ENCODE results near the gene FABP2. TPM values are rescaled to one million over a fixed set of nuclear protein-coding genes. Genes with fewer than 3 reads are reported as not detected.

The FABP2 gene
- total RNA-seq, 1 experiment from 2014 or later = not detected

DNA sequence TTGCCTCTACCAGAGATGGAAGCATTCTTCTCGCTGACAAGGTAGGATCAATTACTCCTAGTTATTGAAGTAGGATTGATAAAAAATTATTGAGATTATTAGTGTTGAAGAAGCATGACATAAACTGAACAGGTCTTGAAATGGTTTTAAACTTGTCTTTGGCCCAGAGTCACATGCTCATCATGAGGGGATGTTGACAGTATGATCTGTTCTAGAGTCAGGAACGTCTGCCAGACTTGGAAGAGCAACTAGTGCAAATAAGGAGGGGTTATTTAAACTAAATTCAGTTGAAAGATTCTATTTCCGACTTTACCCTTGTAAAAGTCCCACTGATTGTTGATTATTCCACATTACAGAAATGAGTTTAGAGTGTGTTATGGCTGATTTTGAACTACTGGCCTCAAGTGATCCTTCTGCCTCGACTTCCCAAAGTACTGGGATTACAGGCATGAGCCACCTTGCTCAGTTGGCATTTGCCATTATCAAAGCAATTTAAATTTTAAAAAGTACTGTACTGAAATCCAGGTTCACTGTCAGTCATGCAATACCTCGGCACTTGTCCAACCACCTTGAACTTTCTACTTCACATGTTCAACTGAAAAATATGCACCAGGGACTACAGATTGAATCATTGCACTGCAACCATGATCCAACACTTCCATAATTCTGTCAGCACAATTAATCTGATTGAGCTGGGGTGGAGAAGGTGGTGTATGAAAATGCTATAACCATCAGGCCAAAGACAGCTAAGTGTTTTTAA is 19.7 kb downstream of the FABP2 start:
- BruUV-seq (replicated peaks) = no TSS peak
- H3K9me3 ChIP-seq (ENCODE audit: insufficient read depth, low read depth) = no peaks in the 10 kb centered on the region
- H3K4me2 ChIP-seq = peak overlapping the region; percentile 69
- no peak overlapping the region for H2AFZ ChIP-seq
- H3K4me3 ChIP-seq = no peak overlapping the region
- peaks cover 16% of the 10 kb centered on the region; the same call in 1 of the 2 replicates for H3F3A ChIP-seq (ENCODE audit: insufficient read depth, low read depth)
- no peak for TF ChIP-seq EZH2 (IDR thresholded peaks at IDR 0.05; ENCODE audit: low read depth)
- TF ChIP-seq CTCF (conservative IDR thresholded peaks at IDR 0.05) = no peak
- H3K79me2 ChIP-seq (ENCODE audit: low read depth) = peaks cover 30% of the 10 kb centered on the region
- intact Hi-C loops (cut with micrococcal nuclease; ENCODE audit: unreplicated experiment) = no loop called here
- no peak for DNase-seq
- H3K9me2 ChIP-seq (ENCODE audit: insufficient read depth) = no peaks in the 10 kb centered on the region
- no peak overlapping the region for H3K27ac ChIP-seq
- ChIA-PET POLR2A (ENCODE audit: unreplicated experiment) (no interaction called here), CTCF (no interaction called here)
- H4K20me1 ChIP-seq (ENCODE audit: insufficient read depth) = no peaks in the 10 kb centered on the region
- H3K36me3 ChIP-seq (ENCODE audit: low read depth) = 0 out of 2 replicates have a peak, but pooled peaks cover 6% of the 10 kb centered on the region
- H3K27me3 ChIP-seq (ENCODE audit: insufficient read depth, low read depth) = no peaks in the 10 kb centered on the region
- peaks cover 21% of the 10 kb centered on the region for H3K4me1 ChIP-seq (replicated peaks; ENCODE audit: insufficient read depth)

DNA sequence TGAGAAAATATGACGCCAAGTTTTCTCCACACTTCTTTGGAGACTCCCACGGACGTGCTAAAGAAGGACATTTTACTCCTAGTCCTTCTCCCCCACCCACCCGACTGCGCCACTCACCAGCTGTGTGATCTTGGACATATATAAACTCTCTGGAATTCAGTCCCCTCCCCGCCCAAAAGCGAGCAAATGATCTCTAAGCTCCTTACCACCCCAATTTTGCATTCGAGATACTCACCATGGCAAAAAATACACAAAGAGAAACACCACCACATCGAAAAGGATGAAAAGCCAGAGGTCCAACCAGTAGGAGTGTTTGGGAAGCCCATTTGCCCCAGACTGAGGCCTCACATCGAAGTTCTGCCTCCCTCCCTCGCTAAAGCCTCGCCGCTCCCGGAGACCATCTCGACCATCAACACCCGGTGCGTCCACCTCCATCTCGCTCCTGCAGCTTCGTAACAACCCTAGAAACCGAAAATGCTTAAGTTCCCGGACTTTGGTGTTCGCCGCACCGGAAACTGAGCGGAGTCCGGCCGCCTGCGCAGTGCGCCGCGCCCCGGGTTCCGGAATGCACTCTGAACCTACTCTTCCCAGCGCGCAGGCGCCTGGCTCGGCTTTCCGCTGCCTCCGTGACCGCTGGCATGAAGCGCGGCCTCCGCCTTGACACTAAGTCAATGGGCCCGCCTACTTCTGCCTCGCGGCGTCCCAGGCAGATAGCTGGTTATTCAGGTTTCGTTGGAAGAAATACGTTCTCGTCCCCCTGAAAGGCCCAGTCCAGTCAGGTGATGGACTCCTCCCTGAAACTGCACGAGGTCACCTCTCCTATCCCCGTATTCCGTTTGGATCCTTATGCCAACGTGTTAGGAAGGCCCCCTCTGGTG is 21.6 kb downstream of the FABP2 start:
- H3K4me1 ChIP-seq (replicated peaks; ENCODE audit: insufficient read depth) = peaks cover 21% of the 10 kb centered on the region
- no peaks in the 10 kb centered on the region for H4K20me1 ChIP-seq (ENCODE audit: insufficient read depth)
- no peaks in the 10 kb centered on the region for H3K9me2 ChIP-seq (ENCODE audit: insufficient read depth)
- peaks cover 35% of the 10 kb centered on the region for H3K79me2 ChIP-seq (ENCODE audit: low read depth)
- H3K4me3 ChIP-seq = peak overlapping the region; percentile 81
- intact Hi-C loops (cut with micrococcal nuclease; ENCODE audit: unreplicated experiment) = no loop called here
- no peaks in the 10 kb centered on the region for H3K27me3 ChIP-seq (ENCODE audit: insufficient read depth, low read depth)
- CTCF ChIA-PET = interaction anchor here (0.6 kb wide), 1 partner anchor 961 kb away, joined by 10 read pairs; no protein-coding TSS in a partner anchor
- 0 out of 2 replicates have a peak, but pooled peaks cover 6% of the 10 kb centered on the region for H3K36me3 ChIP-seq (ENCODE audit: low read depth)
- peak overlapping the region; percentile 89 for H3K27ac ChIP-seq
- TF ChIP-seq EZH2 (IDR thresholded peaks at IDR 0.05; ENCODE audit: low read depth) = no peak
- no peak for TF ChIP-seq CTCF (conservative IDR thresholded peaks at IDR 0.05)
- peak overlapping the region; percentile 98 for H2AFZ ChIP-seq
- H3F3A ChIP-seq (ENCODE audit: insufficient read depth, low read depth) = peaks cover 16% of the 10 kb centered on the region; the same call in 1 of the 2 replicates
- POLR2A ChIA-PET (ENCODE audit: unreplicated experiment) = interaction anchor here (0.6 to 0.7 kb wide), 4 partner anchors 13 to 436 kb away, joined by 3 to 5 read pairs (median 4); no protein-coding TSS in a partner anchor
- no peaks in the 10 kb centered on the region for H3K9me3 ChIP-seq (ENCODE audit: insufficient read depth, low read depth)
- BruUV-seq (replicated peaks) = no TSS peak
- H3K4me2 ChIP-seq = peak overlapping the region; percentile 92
- peak; percentile 93 to 94 for DNase-seq

DNA sequence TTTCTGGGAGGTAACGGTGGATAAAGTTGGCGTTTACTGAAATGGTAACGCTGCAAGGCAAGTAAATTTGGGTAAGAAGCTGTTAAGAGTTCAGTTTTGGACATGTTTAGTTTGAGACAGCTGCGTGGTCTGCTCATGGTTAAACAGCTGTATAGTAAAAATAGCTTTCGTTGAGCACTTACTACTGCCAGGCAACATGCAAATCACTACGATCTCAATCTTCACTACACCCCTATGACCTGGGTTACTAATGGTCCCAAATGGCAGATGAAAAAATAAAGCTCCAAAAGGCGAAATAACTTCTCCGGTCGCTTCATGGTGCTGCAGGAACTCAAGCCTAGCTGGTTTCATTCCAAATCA is 22.2 kb downstream of the FABP2 start:
- peak overlapping the region; percentile 98 for H2AFZ ChIP-seq
- H3K4me3 ChIP-seq = peak overlapping the region; percentile 81
- H3K4me2 ChIP-seq = peak overlapping the region; percentile 92
- TF ChIP-seq CTCF (conservative IDR thresholded peaks at IDR 0.05) = no peak
- no peak for TF ChIP-seq EZH2 (IDR thresholded peaks at IDR 0.05; ENCODE audit: low read depth)
- no TSS peak for BruUV-seq (replicated peaks)
- no peaks in the 10 kb centered on the region for H3K9me3 ChIP-seq (ENCODE audit: insufficient read depth, low read depth)
- H3F3A ChIP-seq (ENCODE audit: insufficient read depth, low read depth) = peaks cover 16% of the 10 kb centered on the region; the same call in 1 of the 2 replicates
- CTCF ChIA-PET = interaction anchor here (0.6 kb wide), 1 partner anchor 962 kb away, joined by 10 read pairs; no protein-coding TSS in a partner anchor
- peaks cover 35% of the 10 kb centered on the region for H3K79me2 ChIP-seq (ENCODE audit: low read depth)
- intact Hi-C loops (cut with micrococcal nuclease; ENCODE audit: unreplicated experiment) = no loop called here
- peaks cover 21% of the 10 kb centered on the region for H3K4me1 ChIP-seq (replicated peaks; ENCODE audit: insufficient read depth)
- no peaks in the 10 kb centered on the region for H3K27me3 ChIP-seq (ENCODE audit: insufficient read depth, low read depth)
- H3K36me3 ChIP-seq (ENCODE audit: low read depth) = 0 out of 2 replicates have a peak, but pooled peaks cover 6% of the 10 kb centered on the region
- H4K20me1 ChIP-seq (ENCODE audit: insufficient read depth) = no peaks in the 10 kb centered on the region
- H3K27ac ChIP-seq = peak overlapping the region; percentile 89
- H3K9me2 ChIP-seq (ENCODE audit: insufficient read depth) = no peaks in the 10 kb centered on the region
- POLR2A ChIA-PET (ENCODE audit: unreplicated experiment) = no interaction called here
- DNase-seq = no peak

Data from PC-9 (cell line).